SK-N-MC (cell line): ENCODE data around the gene FGF23.

Experiments
- DNase-seq: peaks from one replicate; pipeline ENCODE4 v3.0.0-alpha.2; 2011; ENCODE audit warnings: low read depth, low spot score
- H3K27ac ChIP-seq: fragments of 200-600 bp; sonication (generic); 2 replicates; pipeline ENCODE4 v1.5.1; 2016; ENCODE audit warnings: mixed run types
- H3K36me3 ChIP-seq: fragments of 200-600 bp; sonication (generic); 2 replicates; pipeline ENCODE4 v1.6.1; 2017; ENCODE audit warnings: antibody characterized with exemption, low read length, mixed read lengths; ENCODE audit not compliant: insufficient read depth
- H3K4me3 ChIP-seq: fragments of 200-600 bp; sonication (generic); 2 replicates; pipeline ENCODE4 v1.5.1; 2016
- H3K9ac ChIP-seq: fragments of 200-600 bp; sonication (generic); 2 replicates; pipeline ENCODE4 v1.8.0; 2017; ENCODE audit warnings: mixed run types, mixed read lengths; ENCODE audit not compliant: insufficient read length
- H3K9me3 ChIP-seq: fragments of 200-600 bp; sonication (generic); 2 replicates; pipeline ENCODE4 v1.6.1; 2017; ENCODE audit warnings: low read depth, mild to moderate bottlenecking, antibody characterized with exemption, low read length, moderate library complexity, mixed read lengths
- EZH2 ChIP-seq: fragments of 200-600 bp; sonication (generic); IDR thresholded peaks from one replicate; pipeline ENCODE4 v1.6.1; 2017; ENCODE audit warnings: antibody characterized with exemption
- FOXP2 ChIP-seq: optimal IDR thresholded peaks from 2 replicates; pipeline ENCODE3; 2011; ENCODE audit warnings: mild to moderate bottlenecking, moderate library complexity; ENCODE audit not compliant: insufficient read depth; ENCODE audit errors: extremely low read length, control extremely low read depth
- POLR2AphosphoS5 ChIP-seq: IDR thresholded peaks from 2 replicates; pipeline ENCODE4 v1.6.1; 2012; ENCODE audit warnings: mild to moderate bottlenecking, low read depth, low read length, borderline replicate concordance

Gene FGF23

GRCh38 chr12:4331221-4331620 is 48.3 kb downstream of the FGF23 start:
- Histone ChIP-seq H3K4me3 (no peak overlapping the region), H3K36me3 (peaks cover 4% of the 10 kb centered on the region; the same call in 1 of the 2 replicates), H3K9ac (no peak overlapping the region), H3K27ac (no peak overlapping the region), H3K9me3 (no peaks in the 10 kb centered on the region)
- DNase-seq = no peak
- TF ChIP-seq FOXP2 (no peak), POLR2AphosphoS5 (no peak), EZH2 (no peak)

GRCh38 chr12:4330203-4330602 is 49.3 kb downstream of the FGF23 start:
- Histone ChIP-seq H3K27ac (no peak overlapping the region), H3K9ac (no peak overlapping the region), H3K36me3 (0 out of 2 replicates have a peak, but pooled peaks cover 4% of the 10 kb centered on the region), H3K4me3 (no peak overlapping the region), H3K9me3 (no peaks in the 10 kb centered on the region)
- no peak for TF ChIP-seq POLR2AphosphoS5
- TF ChIP-seq FOXP2 = no peak
- no peak for TF ChIP-seq EZH2
- DNase-seq = no peak

DNA sequence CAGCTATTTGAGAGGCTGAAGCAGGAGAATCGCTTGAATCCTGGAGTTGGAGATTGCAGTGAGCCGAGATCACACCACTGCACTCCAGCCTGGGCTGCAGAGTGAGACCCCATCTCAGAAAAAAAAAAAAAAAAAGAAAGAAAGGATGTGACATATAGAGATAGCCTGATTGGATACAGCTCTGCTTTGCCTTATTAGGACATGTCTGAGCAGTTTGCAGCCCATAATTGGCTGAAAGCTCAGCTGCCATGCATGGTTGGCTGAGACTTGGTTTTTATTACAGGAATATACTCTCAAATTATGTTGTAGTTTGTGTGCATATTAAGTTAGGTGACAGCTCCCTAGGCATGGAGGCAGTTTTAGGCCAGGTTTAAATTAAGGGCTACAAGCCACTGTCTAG is 52.2 kb downstream of the FGF23 start:
- H3K4me3 ChIP-seq = no peak overlapping the region
- TF ChIP-seq FOXP2 (no peak), POLR2AphosphoS5 (no peak), EZH2 (no peak)

DNA sequence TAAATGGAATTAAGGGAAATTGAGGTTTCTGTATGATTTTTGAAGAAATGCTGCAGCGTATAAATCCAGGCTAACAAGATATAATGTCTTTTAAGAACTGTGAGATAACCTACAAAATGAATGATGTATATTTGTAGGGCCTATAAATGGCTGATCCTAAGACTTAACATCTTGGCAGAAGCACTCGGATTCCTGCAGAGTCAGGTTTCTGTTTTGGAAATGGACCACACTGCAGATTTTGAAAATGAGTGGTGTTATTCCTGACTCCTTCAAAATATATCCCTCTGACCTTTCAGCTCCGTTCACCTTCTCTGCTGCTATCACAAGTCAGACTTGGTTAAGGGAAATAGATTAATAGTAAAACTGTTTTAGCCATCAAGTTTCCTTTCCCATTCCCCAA is 53.5 kb downstream of the FGF23 start:
- Histone ChIP-seq H3K36me3 (no peaks in the 10 kb centered on the region), H3K27ac (no peak overlapping the region; the same call in 1 of the 2 replicates), H3K9ac (no peak overlapping the region), H3K4me3 (no peak overlapping the region), H3K9me3 (no peaks in the 10 kb centered on the region)
- no peak for DNase-seq
- TF ChIP-seq POLR2AphosphoS5 = no peak
- no peak for TF ChIP-seq FOXP2
- TF ChIP-seq EZH2 = no peak

More for the DNA sequence above, 52.2 kb downstream of the FGF23 start:
- DNase-seq = no peak
- H3K9me3 ChIP-seq = no peaks in the 10 kb centered on the region
- H3K9ac ChIP-seq = no peak overlapping the region
- H3K36me3 ChIP-seq = no peaks in the 10 kb centered on the region
- H3K27ac ChIP-seq = no peak overlapping the region

DNA sequence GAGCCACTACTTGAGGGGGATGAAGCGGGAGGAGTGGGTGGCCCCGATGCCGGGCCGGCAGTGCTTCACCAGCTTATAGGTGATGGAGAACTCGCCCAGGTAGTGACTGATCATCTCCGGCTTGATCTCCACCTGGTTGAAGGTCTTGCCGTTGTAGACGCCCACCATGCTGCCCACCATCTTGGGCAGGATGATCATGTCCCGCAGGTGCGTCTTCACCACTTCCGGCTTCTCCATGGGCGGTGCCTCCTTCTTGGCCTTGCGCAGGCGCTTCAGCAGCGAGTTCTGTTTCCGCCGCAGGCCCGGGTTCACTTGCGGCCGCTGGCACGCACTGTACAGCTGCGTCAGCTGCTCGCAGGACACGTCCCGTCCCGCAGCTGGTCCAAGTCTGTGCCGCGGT is 55.1 kb downstream of the FGF23 start:
- Histone ChIP-seq H3K4me3 (no peak overlapping the region), H3K9ac (no peak overlapping the region), H3K9me3 (no peaks in the 10 kb centered on the region), H3K27ac (no peak overlapping the region), H3K36me3 (no peaks in the 10 kb centered on the region)
- TF ChIP-seq POLR2AphosphoS5 = no peak
- TF ChIP-seq EZH2 = no peak
- TF ChIP-seq FOXP2 = no peak
- no peak for DNase-seq

DNA sequence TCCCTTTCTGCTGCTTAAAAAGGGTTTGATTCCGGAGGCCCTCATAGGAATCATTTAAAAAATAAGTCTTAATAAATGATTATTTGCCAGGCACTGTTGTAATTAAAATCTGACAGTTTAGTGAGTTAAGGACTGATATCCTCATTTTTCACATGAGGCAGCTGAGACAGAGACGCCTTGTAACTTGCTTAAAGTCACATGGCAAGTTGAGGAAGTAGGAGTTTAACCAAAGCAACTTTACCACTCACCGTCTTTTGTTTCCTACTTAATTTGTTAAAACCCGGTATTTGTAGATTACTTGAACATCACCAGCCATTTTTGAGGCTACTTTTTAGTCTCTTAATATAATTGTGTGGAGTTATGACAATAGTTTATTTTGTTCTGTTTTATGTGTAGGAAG is 56.1 kb downstream of the FGF23 start:
- Histone ChIP-seq H3K27ac (no peak overlapping the region), H3K4me3 (no peak overlapping the region), H3K36me3 (no peaks in the 10 kb centered on the region), H3K9me3 (no peaks in the 10 kb centered on the region), H3K9ac (no peak overlapping the region)
- TF ChIP-seq EZH2 (no peak), FOXP2 (no peak), POLR2AphosphoS5 (no peak)
- DNase-seq = no peak

- Histone ChIP-seq H3K27ac (no peak overlapping the region), H3K4me3 (no peak overlapping the region), H3K36me3 (no peaks in the 10 kb centered on the region), H3K9ac (no peak overlapping the region), H3K9me3 (no peaks in the 10 kb centered on the region)
- no peak for DNase-seq
- TF ChIP-seq FOXP2 (no peak), EZH2 (no peak), POLR2AphosphoS5 (no peak)
Measured at GRCh38 chr12:4322726-4323125, 56.8 kb downstream of the FGF23 start.

GRCh38 chr12:4320853-4321701 is 58.4 kb downstream of the FGF23 start, which contains the start of gene TIGAR:
Gene TIGAR, plus strand, starts transcription at chr12:4321213. Its CDS starts 59 bp downstream, at chr12:4321272.
- DNase-seq = no peak
- Histone ChIP-seq H3K27ac (no peak within 1 kb of the TSS), H3K4me3 (peak within 1 kb of the TSS; percentile 85), H3K9ac (peak within 1 kb of the TSS; percentile 76), H3K36me3 (no peaks in the 10 kb centered on the region), H3K9me3 (no peaks in the 10 kb centered on the region)
- TF ChIP-seq POLR2AphosphoS5 (peak; percentile 82; the same call in 1 of the 2 replicates), EZH2 (no peak), FOXP2 (peak; percentile 43)

DNA sequence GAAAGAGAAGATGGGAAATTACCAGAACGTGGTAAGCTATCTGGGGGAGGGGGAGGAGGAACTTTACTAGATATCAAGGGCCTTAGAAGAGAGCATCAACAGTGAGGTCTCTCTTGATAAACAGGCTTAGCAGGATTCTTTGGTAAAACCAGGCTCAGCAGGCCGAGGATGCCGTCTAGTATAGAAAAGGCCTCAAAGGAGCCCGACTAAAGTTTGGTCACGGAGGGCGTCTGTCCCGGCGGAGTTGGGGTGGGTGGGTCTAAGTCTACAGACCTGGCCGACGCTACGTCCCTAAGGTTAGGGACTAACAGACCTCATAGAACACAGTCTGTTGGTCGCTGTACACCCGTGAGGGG is 59.0 kb downstream of the FGF23 start:
- DNase-seq = no peak
- peak overlapping the region; percentile 71 for H3K9ac ChIP-seq
- TF ChIP-seq EZH2 (no peak), FOXP2 (no peak), POLR2AphosphoS5 (no peak)

More for the DNA sequence above, 59.0 kb downstream of the FGF23 start:
- Histone ChIP-seq H3K36me3 (no peaks in the 10 kb centered on the region), H3K9me3 (no peaks in the 10 kb centered on the region), H3K27ac (no peak overlapping the region), H3K4me3 (peak overlapping the region; percentile 85)
